Activated CD8-positive, alpha-beta memory T cell treated with anti-CD3 and anti-CD28 coated beads for 1 hour (primary cell): ENCODE measurements around the gene GANC.

Experiments used
- DNase-seq, 2 donors: peaks; one replicate each; pipeline ENCODE4 v3.0.0-alpha.2; 2020; ENCODE audit warnings: low read depth in 1 of 2; ENCODE audit errors: extremely low read depth in 1 of 2

The GANC gene

GRCh38 chr15:42375252-42375651 is 102.3 kb downstream of the GANC start:
- no peak for DNase-seq

- no peak for DNase-seq
These were observed 102.9 kb downstream of the GANC start for GRCh38 chr15:42375941-42376340.

- no peak for DNase-seq
These were observed 105.0 kb downstream of the GANC start for GRCh38 chr15:42378011-42378410.

GRCh38 chr15:42384597-42384996 is 111.6 kb downstream of the GANC start:
- DNase-seq: no peak

- no peak for DNase-seq
These were observed 112.4 kb downstream of the GANC start for GRCh38 chr15:42385206-42385979.

- DNase-seq: no peak
These were observed 113.1 kb downstream of the GANC start for GRCh38 chr15:42385980-42386700.

GRCh38 chr15:42387603-42388002 is 114.6 kb downstream of the GANC start:
- no peak for DNase-seq

GRCh38 chr15:42392309-42393024 is 119.5 kb downstream of the GANC start:
- no peak for DNase-seq

- DNase-seq: no peak
These were observed 121.1 kb downstream of the GANC start for GRCh38 chr15:42394106-42394505.

- no peak for DNase-seq
These were observed 122.8 kb downstream of the GANC start for GRCh38 chr15:42395838-42396237.

- no peak for DNase-seq
These were observed 128.8 kb downstream of the GANC start for GRCh38 chr15:42401544-42402454.

- DNase-seq: no peak
These were observed 129.6 kb downstream of the GANC start for GRCh38 chr15:42402455-42403205.

GRCh38 chr15:42403389-42403788 is 130.4 kb downstream of the GANC start:
- no peak for DNase-seq

- no peak for DNase-seq
These were observed 131.6 kb downstream of the GANC start for GRCh38 chr15:42404461-42405235.

GRCh38 chr15:42405863-42406482 is 133.0 kb downstream of the GANC start:
- no peak for DNase-seq
